Measurements from ENCODE around the gene CLRN3. TPM values are rescaled to one million over a fixed set of nuclear protein-coding genes. Genes with fewer than 3 reads are reported as not detected.

Gene CLRN3
- polyA plus RNA-seq, 1 donor from 2014 or later = not detected

DNA sequence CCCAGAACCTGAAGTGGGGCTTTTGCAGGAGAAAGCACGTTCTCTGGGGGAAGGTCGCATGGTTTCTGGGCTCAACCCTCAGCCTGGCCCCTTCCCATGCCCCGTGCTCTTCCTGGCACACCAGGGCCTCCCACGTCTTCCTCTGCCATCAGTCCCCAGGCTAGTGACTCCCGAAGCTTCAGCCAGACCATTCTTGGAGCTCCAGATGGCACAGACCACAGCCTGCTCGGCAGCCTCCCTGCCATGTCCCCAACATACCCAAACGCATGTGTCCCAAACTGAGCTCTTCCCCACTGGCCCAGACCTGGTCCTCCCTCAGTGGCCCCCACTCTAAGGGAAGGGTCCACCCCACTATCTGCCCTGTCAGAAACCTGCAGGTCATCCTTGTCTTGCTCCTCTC is 47.0 kb downstream of the CLRN3 start:
- H3K27ac ChIP-seq (ENCODE audit: low read length) = no peak overlapping the region
- H3K79me2 ChIP-seq (replicated peaks; ENCODE audit: insufficient read depth, low read length) = no peaks in the 10 kb centered on the region
- no peak overlapping the region for H3K9ac ChIP-seq (ENCODE audit: low read length)
- H2AFZ ChIP-seq (ENCODE audit: low read depth, low read length) = no peak overlapping the region
- no peaks in the 10 kb centered on the region for H4K20me1 ChIP-seq (ENCODE audit: insufficient read depth)
- no peaks in the 10 kb centered on the region for H3K9me2 ChIP-seq (ENCODE audit: insufficient read depth, low read length)
- H3K36me3 ChIP-seq (ENCODE audit: insufficient read depth, low read length) = no peaks in the 10 kb centered on the region
- H3K4me3 ChIP-seq (ENCODE audit: low read length) = no peak overlapping the region
- H3F3A ChIP-seq (ENCODE audit: insufficient read depth, low read length, poor library complexity, severe bottlenecking) = no peaks in the 10 kb centered on the region
- H3K9me3 ChIP-seq (ENCODE audit: low read length) = no peaks in the 10 kb centered on the region
- no peak overlapping the region for H3K4me2 ChIP-seq (ENCODE audit: low read length)
- TF ChIP-seq POLR2AphosphoS5 (IDR thresholded peaks at IDR 0.05) = no peak
- no peak for TF ChIP-seq EZH2 (IDR thresholded peaks at IDR 0.05; ENCODE audit: borderline replicate concordance, insufficient read depth, low read length, poor library complexity, severe bottlenecking)
- TF ChIP-seq REST (IDR thresholded peaks at IDR 0.05; ENCODE audit: borderline replicate concordance) = no peak
- H3K27me3 ChIP-seq (ENCODE audit: insufficient read depth, low read depth, low read length) = no peaks in the 10 kb centered on the region

GRCh38 chr10:127840884-127841283 is 51.9 kb downstream of the CLRN3 start:
- H3K9me3 ChIP-seq (ENCODE audit: low read length) = no peaks in the 10 kb centered on the region
- no peak overlapping the region for H3K4me3 ChIP-seq (ENCODE audit: low read length)
- H3K9me2 ChIP-seq (ENCODE audit: insufficient read depth, low read length) = no peaks in the 10 kb centered on the region
- H3K27me3 ChIP-seq (ENCODE audit: insufficient read depth, low read depth, low read length) = no peaks in the 10 kb centered on the region
- no peak overlapping the region for H2AFZ ChIP-seq (ENCODE audit: low read depth, low read length)
- TF ChIP-seq RAD21 (conservative IDR thresholded peaks at IDR 0.05) (no peak), MXI1 (conservative IDR thresholded peaks at IDR 0.05; ENCODE audit: poor library complexity, severe bottlenecking) (no peak), POLR2AphosphoS5 (IDR thresholded peaks at IDR 0.05) (no peak), REST (IDR thresholded peaks at IDR 0.05; ENCODE audit: borderline replicate concordance) (no peak), EZH2 (IDR thresholded peaks at IDR 0.05; ENCODE audit: borderline replicate concordance, insufficient read depth, low read length, poor library complexity, severe bottlenecking) (no peak), EP300 (conservative IDR thresholded peaks at IDR 0.05; ENCODE audit: poor library complexity, severe bottlenecking) (no peak), TAF1 (IDR thresholded peaks at IDR 0.05; ENCODE audit: low read depth) (no peak), SMC3 (conservative IDR thresholded peaks at IDR 0.05; ENCODE audit: poor library complexity) (no peak)
- TF ChIP-seq, protein P1, sequence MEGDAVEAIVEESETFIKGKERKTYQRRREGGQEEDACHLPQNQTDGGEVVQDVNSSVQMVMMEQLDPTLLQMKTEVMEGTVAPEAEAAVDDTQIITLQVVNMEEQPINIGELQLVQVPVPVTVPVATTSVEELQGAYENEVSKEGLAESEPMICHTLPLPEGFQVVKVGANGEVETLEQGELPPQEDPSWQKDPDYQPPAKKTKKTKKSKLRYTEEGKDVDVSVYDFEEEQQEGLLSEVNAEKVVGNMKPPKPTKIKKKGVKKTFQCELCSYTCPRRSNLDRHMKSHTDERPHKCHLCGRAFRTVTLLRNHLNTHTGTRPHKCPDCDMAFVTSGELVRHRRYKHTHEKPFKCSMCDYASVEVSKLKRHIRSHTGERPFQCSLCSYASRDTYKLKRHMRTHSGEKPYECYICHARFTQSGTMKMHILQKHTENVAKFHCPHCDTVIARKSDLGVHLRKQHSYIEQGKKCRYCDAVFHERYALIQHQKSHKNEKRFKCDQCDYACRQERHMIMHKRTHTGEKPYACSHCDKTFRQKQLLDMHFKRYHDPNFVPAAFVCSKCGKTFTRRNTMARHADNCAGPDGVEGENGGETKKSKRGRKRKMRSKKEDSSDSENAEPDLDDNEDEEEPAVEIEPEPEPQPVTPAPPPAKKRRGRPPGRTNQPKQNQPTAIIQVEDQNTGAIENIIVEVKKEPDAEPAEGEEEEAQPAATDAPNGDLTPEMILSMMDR (IDR thresholded peaks at IDR 0.05; ENCODE audit: poor library complexity, severe bottlenecking) = no peak
- no peaks in the 10 kb centered on the region for H3K79me2 ChIP-seq (replicated peaks; ENCODE audit: insufficient read depth, low read length)
- H3K27ac ChIP-seq (ENCODE audit: low read length) = no peak overlapping the region
- H3K4me2 ChIP-seq (ENCODE audit: low read length) = no peak overlapping the region
- H3F3A ChIP-seq (ENCODE audit: insufficient read depth, low read length, poor library complexity, severe bottlenecking) = no peaks in the 10 kb centered on the region
- no peaks in the 10 kb centered on the region for H3K36me3 ChIP-seq (ENCODE audit: insufficient read depth, low read length)
- H3K9ac ChIP-seq (ENCODE audit: low read length) = no peak overlapping the region
- no peaks in the 10 kb centered on the region for H4K20me1 ChIP-seq (ENCODE audit: insufficient read depth)
